HCT116 (cell line): ENCODE data around the gene ARFGAP3. TPM values are rescaled to one million over a fixed set of nuclear protein-coding genes. Genes with fewer than 3 reads are reported as not detected.

ENCODE experiments used
- ATAC-seq: fragments of 200-7000 bp; cut with Tn5 transposase; 2 replicates; pipeline ENCODE4 v1.9.1; 2020; ENCODE audit warnings: mild to moderate bottlenecking, moderate library complexity
- BruUV-seq: library from RNA; stranded (reverse); fragments of 400-500 nt; replicated peaks from 2 replicates; lab custom pipeline; 2021; lab: Mats Ljungman, UMichigan
- CTCF ChIA-PET: fragments of 300-600 bp; sonication (Branson Sonifier 250); formaldehyde crosslinking; loops from one replicate; lab custom pipeline; 2021; ENCODE audit warnings: antibody characterized with exemption; lab: Charles Lee
- POLR2A ChIA-PET: fragments of 300-600, 350-600 bp; sonication (Branson Sonifier 250); formaldehyde crosslinking; loops from one replicate; lab custom pipeline; 2021; ENCODE audit warnings: antibody characterized with exemption; lab: Charles Lee
- RAD21 ChIA-PET, 2 experiments: fragments of 300-600 bp; sonication (Branson Sonifier 250); formaldehyde crosslinking; loops; one replicate each; lab custom pipeline; 2023; ENCODE audit warnings: low total read pairs in 2 of 2; ENCODE audit not compliant: uncharacterized antibody in 2 of 2, unreplicated experiment in 2 of 2, low non-redundant PET in 1 of 2; lab: Charles Lee
- DNase-seq: peaks from one replicate; pipeline ENCODE4 v3.0.0-alpha.2; 2010; ENCODE audit warnings: low read depth, low spot score
- H2AFZ ChIP-seq: fragments of 200-600 bp; shearing (Covaris generic), sonication (generic); 2 replicates; pipeline ENCODE4 v1.6.1; 2017; ENCODE audit warnings: low read depth, mixed run types, mixed read lengths, antibody characterized with exemption, low read length; ENCODE audit not compliant: poor library complexity, severe bottlenecking
- H3K27ac ChIP-seq: 2 replicates; pipeline ENCODE4 v1.5.1; 2012; ENCODE audit warnings: low read depth, low read length
- H3K27me3 ChIP-seq: fragments of 200-600 bp; sonication (generic); 2 replicates; pipeline ENCODE4 v1.6.1; 2016; ENCODE audit warnings: mixed run types, low read length, mixed read lengths; ENCODE audit not compliant: insufficient read depth
- H3K36me3 ChIP-seq, 2 experiments: fragments of 200-500 bp in 1 of 2; fragments of 200-600 bp in 1 of 2; sonication (Bioruptor generic) in 1 of 2; sonication (generic) in 1 of 2; 2 replicates each; pipeline versions ENCODE4 v1.5.1 to v1.6.1; 2014 to 2016; ENCODE audit warnings: low read length in 2 of 2, inconsistent platforms in 1 of 2, mixed read lengths in 1 of 2, mixed run types in 1 of 2; ENCODE audit not compliant: insufficient read depth in 2 of 2, control insufficient read depth in 1 of 2
- H3K4me1 ChIP-seq, 2 experiments: fragments of 200-600 bp in 1 of 2; sonication (generic) in 1 of 2; 2 replicates each; pipeline versions ENCODE4 v1.5.1 to v1.6.1; 2012 to 2017; ENCODE audit warnings: low read length in 2 of 2, inconsistent platforms in 1 of 2, mild to moderate bottlenecking in 1 of 2, mixed read lengths in 1 of 2, mixed run types in 1 of 2, moderate library complexity in 1 of 2; ENCODE audit not compliant: insufficient read depth in 2 of 2, control insufficient read depth in 1 of 2
- H3K4me2 ChIP-seq: fragments of 200-600 bp; sonication (generic); 2 replicates; pipeline ENCODE4 v1.6.1; 2017; ENCODE audit warnings: mixed run types, low read length, mixed read lengths
- H3K4me3 ChIP-seq, 2 experiments: fragments of 200-600 bp in 1 of 2; sonication (generic) in 1 of 2; replicated peaks in 1 of 2; 2 replicates each; pipeline ENCODE4 v1.5.1; 2011 to 2016; ENCODE audit warnings: low read length in 2 of 2, control low read depth in 1 of 2, low read depth in 1 of 2, mild to moderate bottlenecking in 1 of 2, mixed read lengths in 1 of 2, mixed run types in 1 of 2
- H3K79me2 ChIP-seq: fragments of 200-600 bp; sonication (generic); 2 replicates; pipeline ENCODE4 v1.6.1; 2017; ENCODE audit warnings: mild to moderate bottlenecking, mixed run types, low read length, moderate library complexity, mixed read lengths; ENCODE audit not compliant: insufficient read depth
- H3K9ac ChIP-seq: fragments of 200-600 bp; sonication (generic); 2 replicates; pipeline ENCODE4 v1.6.1; 2016; ENCODE audit warnings: low read length, mixed read lengths
- H3K9me2 ChIP-seq: fragments of 200-600 bp; sonication (generic), shearing (Covaris generic); 2 replicates; pipeline ENCODE4 v1.6.1; 2017; ENCODE audit warnings: mixed run types, mild to moderate bottlenecking, moderate library complexity; ENCODE audit not compliant: insufficient read depth
- H3K9me3 ChIP-seq, 2 experiments: fragments of 200-500 bp in 1 of 2; fragments of 200-600 bp in 1 of 2; sonication (Bioruptor generic) in 1 of 2; sonication (generic) in 1 of 2; 2 replicates each; pipeline ENCODE4 v1.6.1; 2014 to 2017; ENCODE audit warnings: low read length in 2 of 2, mixed read lengths in 2 of 2, inconsistent platforms in 1 of 2, low read depth in 1 of 2, mild to moderate bottlenecking in 1 of 2, mixed run types in 1 of 2, moderate library complexity in 1 of 2; ENCODE audit not compliant: control insufficient read depth in 1 of 2, insufficient read depth in 1 of 2
- H4K20me1 ChIP-seq: fragments of 200-600 bp; sonication (generic), shearing (Covaris generic); 2 replicates; pipeline ENCODE4 v1.6.1; 2017; ENCODE audit warnings: mixed run types, mild to moderate bottlenecking, moderate library complexity; ENCODE audit not compliant: insufficient read depth
- CEBPB ChIP-seq: IDR thresholded peaks from 2 replicates; pipeline ENCODE4 v1.6.1; 2012; ENCODE audit warnings: low read depth
- EZH2 ChIP-seq: fragments of 200-600 bp; sonication (generic); IDR thresholded peaks from 2 replicates; pipeline ENCODE4 v1.6.1; 2017; ENCODE audit warnings: antibody characterized with exemption, mixed run types
- JUND ChIP-seq: IDR thresholded peaks from 2 replicates; pipeline ENCODE4 v1.6.1; 2012
- POLR2A ChIP-seq: IDR thresholded peaks from 2 replicates; pipeline ENCODE4 v1.7.0; 2011; ENCODE audit warnings: borderline replicate concordance; ENCODE audit not compliant: insufficient read depth, insufficient read length; ENCODE audit errors: extremely low read depth
- RAD21 ChIP-seq: IDR thresholded peaks from 2 replicates; pipeline ENCODE4 v1.6.1; 2012; ENCODE audit warnings: low read depth, mild to moderate bottlenecking
- SIN3A ChIP-seq: IDR thresholded peaks from 2 replicates; pipeline ENCODE4 v1.6.1; 2012; ENCODE audit warnings: low read depth
- TCF7L2 ChIP-seq: IDR thresholded peaks from 2 replicates; pipeline ENCODE4 v1.7.0; 2011; ENCODE audit warnings: borderline replicate concordance, inconsistent platforms; ENCODE audit not compliant: insufficient read depth, insufficient read length; ENCODE audit errors: extremely low read depth
- YY1 ChIP-seq: IDR thresholded peaks from 2 replicates; pipeline ENCODE4 v1.6.1; 2011; ENCODE audit warnings: low read length, low read depth, moderate library complexity, mild to moderate bottlenecking; ENCODE audit not compliant: insufficient replicate concordance; ENCODE audit errors: extremely low read depth
- ZFX ChIP-seq: fragments of 450-650 bp; IDR thresholded peaks from 2 replicates; pipeline ENCODE4 v1.6.1; 2017
- ZNF274 ChIP-seq: fragments of 200-500 bp; sonication (Bioruptor generic); IDR thresholded peaks from 2 replicates; pipeline ENCODE4 v1.6.1; 2014; ENCODE audit warnings: mild to moderate bottlenecking, low read depth, low read length, inconsistent platforms
- intact Hi-C: fragments of 100-400 bp; cut with micrococcal nuclease; formaldehyde crosslinking; loops from 2 replicates; pipeline ENCODE4 v1.10.0; 2022
- total RNA-seq: library from RNA; stranded (reverse); gene quantifications from one replicate; pipeline ENCODE4 v1.2.1, GENCODE V29; 2021; ENCODE audit not compliant: unreplicated experiment
- TF ChIP-seq, protein P1 (sequence below): IDR thresholded peaks from 2 replicates; pipeline ENCODE4 v1.6.1; 2011; ENCODE audit warnings: mild to moderate bottlenecking, low read length, moderate library complexity; ENCODE audit not compliant: insufficient replicate concordance; ENCODE audit errors: extremely low read depth

Gene ARFGAP3
- total RNA-seq, 1 experiment from 2014 or later = 15.4 TPM

DNA sequence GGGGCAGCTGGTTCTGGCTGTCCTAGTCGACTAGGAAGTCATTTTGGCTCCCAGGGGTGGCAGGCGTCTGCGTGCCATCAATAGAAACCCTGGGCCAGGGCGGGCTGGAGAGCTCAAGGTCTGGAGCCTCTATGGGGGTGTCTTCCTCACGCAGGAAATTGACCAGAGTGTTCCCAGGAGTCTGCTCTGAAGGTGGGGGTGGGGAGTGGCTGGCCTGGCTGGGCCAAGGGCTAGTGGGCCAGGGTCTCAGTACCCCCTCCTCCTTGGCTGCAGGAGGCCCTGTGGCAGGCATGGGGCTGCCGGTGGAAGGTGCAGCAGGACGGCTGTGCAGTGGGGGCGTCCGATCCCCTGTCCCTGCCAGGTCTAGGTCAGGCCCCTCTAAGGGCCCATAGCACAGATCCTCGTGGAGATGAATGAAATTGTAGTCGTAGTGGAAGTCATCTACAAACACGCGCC lies 64.6 kb downstream of the ARFGAP3 start:
- no peaks in the 10 kb centered on the region for H4K20me1 ChIP-seq
- no peak for ATAC-seq
- POLR2A ChIA-PET = no interaction called here
- DNase-seq = no peak
- H3K9me2 ChIP-seq = no peaks in the 10 kb centered on the region
- H3K4me2 ChIP-seq = no peak overlapping the region
- no peak overlapping the region for H3K4me3 ChIP-seq
- H3K9ac ChIP-seq = no peak overlapping the region
- H3K79me2 ChIP-seq = no peaks in the 10 kb centered on the region
- no peak overlapping the region for H3K27ac ChIP-seq
- H2AFZ ChIP-seq = no peak overlapping the region
- no peaks in the 10 kb centered on the region for H3K36me3 ChIP-seq
- H3K4me1 ChIP-seq = no peaks in the 10 kb centered on the region
- CTCF ChIA-PET = interaction anchor here (0.7 kb wide), 1 partner anchor 129 kb away, joined by 4 read pairs; no protein-coding TSS in a partner anchor
- RAD21 ChIA-PET = no interaction called here
- no peaks in the 10 kb centered on the region for H3K9me3 ChIP-seq
- H3K27me3 ChIP-seq = no peaks in the 10 kb centered on the region
- intact Hi-C loops = no loop called here
- BruUV-seq = no TSS peak
- TF ChIP-seq ZNF274 (no peak), YY1 (no peak), RAD21 (no peak), POLR2A (no peak)
- TF ChIP-seq, protein P1, sequence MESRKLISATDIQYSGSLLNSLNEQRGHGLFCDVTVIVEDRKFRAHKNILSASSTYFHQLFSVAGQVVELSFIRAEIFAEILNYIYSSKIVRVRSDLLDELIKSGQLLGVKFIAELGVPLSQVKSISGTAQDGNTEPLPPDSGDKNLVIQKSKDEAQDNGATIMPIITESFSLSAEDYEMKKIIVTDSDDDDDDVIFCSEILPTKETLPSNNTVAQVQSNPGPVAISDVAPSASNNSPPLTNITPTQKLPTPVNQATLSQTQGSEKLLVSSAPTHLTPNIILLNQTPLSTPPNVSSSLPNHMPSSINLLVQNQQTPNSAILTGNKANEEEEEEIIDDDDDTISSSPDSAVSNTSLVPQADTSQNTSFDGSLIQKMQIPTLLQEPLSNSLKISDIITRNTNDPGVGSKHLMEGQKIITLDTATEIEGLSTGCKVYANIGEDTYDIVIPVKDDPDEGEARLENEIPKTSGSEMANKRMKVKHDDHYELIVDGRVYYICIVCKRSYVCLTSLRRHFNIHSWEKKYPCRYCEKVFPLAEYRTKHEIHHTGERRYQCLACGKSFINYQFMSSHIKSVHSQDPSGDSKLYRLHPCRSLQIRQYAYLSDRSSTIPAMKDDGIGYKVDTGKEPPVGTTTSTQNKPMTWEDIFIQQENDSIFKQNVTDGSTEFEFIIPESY = no peak

GRCh38 chr22:42791721-42792452 lies 65.2 kb downstream of the ARFGAP3 start:
- Histone ChIP-seq H3K4me2 (no peak overlapping the region), H3K36me3 (no peaks in the 10 kb centered on the region), H4K20me1 (no peaks in the 10 kb centered on the region), H3K27ac (no peak overlapping the region), H2AFZ (no peak overlapping the region), H3K27me3 (no peaks in the 10 kb centered on the region), H3K9ac (no peak overlapping the region), H3K9me2 (no peaks in the 10 kb centered on the region), H3K4me1 (no peaks in the 10 kb centered on the region), H3K79me2 (no peaks in the 10 kb centered on the region), H3K9me3 (no peaks in the 10 kb centered on the region), H3K4me3 (no peak overlapping the region)
- RAD21 ChIA-PET = no interaction called here
- no peak for ATAC-seq
- POLR2A ChIA-PET = no interaction called here
- BruUV-seq = no TSS peak
- intact Hi-C loops = no loop called here
- no peak for DNase-seq
- CTCF ChIA-PET = interaction anchor here (0.7 kb wide), 1 partner anchor 128 kb away, joined by 4 read pairs; no protein-coding TSS in a partner anchor
- TF ChIP-seq SIN3A (no peak), TCF7L2 (no peak), EZH2 (no peak), ZFX (no peak), JUND (no peak), CEBPB (no peak)
- TF ChIP-seq, protein P1 = no peak
